Breast epithelium (tissue), 4 donors: ENCODE measurements around the gene CRYBB2. TPM values are rescaled to one million over a fixed set of nuclear protein-coding genes. Genes with fewer than 3 reads are reported as not detected.

Experiments
- DNase-seq, 2 donors: peaks; one replicate each; pipeline ENCODE4 v3.0.0-alpha.2; 2019; ENCODE audit warnings: low spot score in 2 of 2
- H3K27ac ChIP-seq, 2 donors: fragments of 200-600 bp; sonication (generic) in 1 of 2; one replicate each; pipeline ENCODE4 v1.5.1; 2016 to 2019; ENCODE audit warnings: mild to moderate bottlenecking in 1 of 2
- H3K27me3 ChIP-seq, 2 donors: fragments of 200-600 bp; sonication (generic) in 1 of 2; one replicate each; pipeline versions ENCODE4 v1.5.1 to v1.6.0; 2017 to 2019; ENCODE audit warnings: control low read depth in 1 of 2, mild to moderate bottlenecking in 1 of 2
- H3K36me3 ChIP-seq: fragments of 200-600 bp; one replicate; pipeline ENCODE4 v1.5.1; 2019
- H3K4me1 ChIP-seq, 2 donors: fragments of 200-600 bp; sonication (generic); one replicate each; pipeline ENCODE4 v1.5.1; 2016 to 2019; ENCODE audit warnings: control low read depth in 1 of 2
- H3K4me3 ChIP-seq, 3 donors: fragments of 200-600 bp; sonication (generic); 1 replicate in 2 of 3; 2 replicates in 1 of 3; pipeline ENCODE4 v1.5.1; 2016 to 2019; ENCODE audit warnings: mild to moderate bottlenecking in 3 of 3, moderate library complexity in 2 of 3
- H3K9me3 ChIP-seq, 2 donors: fragments of 200-600 bp; sonication (generic) in 1 of 2; one replicate each; pipeline ENCODE4 v1.5.1; 2016 to 2019; ENCODE audit warnings: control low read depth in 1 of 2
- POLR2A ChIP-seq: fragments of 450-650 bp; IDR thresholded peaks from one replicate; pipeline ENCODE4 v1.6.1; 2016; ENCODE audit warnings: antibody characterized with exemption, mild to moderate bottlenecking, moderate library complexity
- POLR2AphosphoS5 ChIP-seq, 3 donors: sonication (generic); formaldehyde crosslinking; IDR thresholded peaks; one replicate each; pipeline ENCODE4 v1.6.1; 2017; ENCODE audit warnings: antibody characterized with exemption in 3 of 3
- intact Hi-C: fragments of 100-400 bp; cut with DNase I; formaldehyde crosslinking; loops from one replicate; pipeline ENCODE4 v1.15.1; 2023; ENCODE audit warnings: low total_unique reads
- total RNA-seq, 3 donors: library from RNA; depleted of rRNA; stranded (reverse); fragments of >200 nt; gene quantifications; one replicate each; pipeline ENCODE4 v1.1.0, GENCODE V29; 2016
- TF ChIP-seq, protein P1 (sequence below), 3 donors: fragments of 450-650 bp; IDR thresholded peaks; one replicate each; pipeline ENCODE4 v1.5.1; 2016 to 2017; ENCODE audit warnings: antibody characterized with exemption in 3 of 3, mild to moderate bottlenecking in 3 of 3, moderate library complexity in 3 of 3

The CRYBB2 gene
- total RNA-seq, 3 donors from 2014 or later = 0.66 TPM; not detected in 2

DNA sequence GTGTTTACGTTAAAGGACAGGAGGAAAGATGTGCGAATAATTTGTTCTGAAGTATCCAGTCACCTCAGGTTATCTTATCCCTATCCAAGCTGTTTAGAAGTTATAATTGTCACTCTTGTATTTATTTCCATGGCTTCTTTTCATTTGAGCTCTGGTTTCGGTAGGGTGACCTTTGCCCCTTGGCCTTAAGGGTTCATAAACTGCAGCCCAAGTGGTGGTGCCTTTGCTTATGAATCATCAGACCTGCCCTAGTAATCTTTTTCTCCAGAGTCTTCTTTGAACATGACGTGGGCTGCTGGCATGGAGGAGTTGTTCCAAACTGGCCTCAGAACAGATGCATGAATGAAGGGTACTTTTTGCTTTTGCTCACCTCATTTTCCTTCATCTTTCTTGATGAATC is 26.3 kb upstream of the CRYBB2 start:
- no peaks in the 10 kb centered on the region for H3K36me3 ChIP-seq
- H3K27me3 ChIP-seq = no peaks in the 10 kb centered on the region
- TF ChIP-seq POLR2AphosphoS5 (IDR thresholded peaks at IDR 0.05) = no peak
- TF ChIP-seq, protein P1, sequence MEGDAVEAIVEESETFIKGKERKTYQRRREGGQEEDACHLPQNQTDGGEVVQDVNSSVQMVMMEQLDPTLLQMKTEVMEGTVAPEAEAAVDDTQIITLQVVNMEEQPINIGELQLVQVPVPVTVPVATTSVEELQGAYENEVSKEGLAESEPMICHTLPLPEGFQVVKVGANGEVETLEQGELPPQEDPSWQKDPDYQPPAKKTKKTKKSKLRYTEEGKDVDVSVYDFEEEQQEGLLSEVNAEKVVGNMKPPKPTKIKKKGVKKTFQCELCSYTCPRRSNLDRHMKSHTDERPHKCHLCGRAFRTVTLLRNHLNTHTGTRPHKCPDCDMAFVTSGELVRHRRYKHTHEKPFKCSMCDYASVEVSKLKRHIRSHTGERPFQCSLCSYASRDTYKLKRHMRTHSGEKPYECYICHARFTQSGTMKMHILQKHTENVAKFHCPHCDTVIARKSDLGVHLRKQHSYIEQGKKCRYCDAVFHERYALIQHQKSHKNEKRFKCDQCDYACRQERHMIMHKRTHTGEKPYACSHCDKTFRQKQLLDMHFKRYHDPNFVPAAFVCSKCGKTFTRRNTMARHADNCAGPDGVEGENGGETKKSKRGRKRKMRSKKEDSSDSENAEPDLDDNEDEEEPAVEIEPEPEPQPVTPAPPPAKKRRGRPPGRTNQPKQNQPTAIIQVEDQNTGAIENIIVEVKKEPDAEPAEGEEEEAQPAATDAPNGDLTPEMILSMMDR (IDR thresholded peaks at IDR 0.05) = no peak
- no peak for TF ChIP-seq POLR2A
- intact Hi-C loops = no loop called here
- DNase-seq = no peak
- no peaks in the 10 kb centered on the region for H3K4me1 ChIP-seq
- H3K27ac ChIP-seq = no peak overlapping the region
- H3K4me3 ChIP-seq = no peak overlapping the region
- no peaks in the 10 kb centered on the region for H3K9me3 ChIP-seq

DNA sequence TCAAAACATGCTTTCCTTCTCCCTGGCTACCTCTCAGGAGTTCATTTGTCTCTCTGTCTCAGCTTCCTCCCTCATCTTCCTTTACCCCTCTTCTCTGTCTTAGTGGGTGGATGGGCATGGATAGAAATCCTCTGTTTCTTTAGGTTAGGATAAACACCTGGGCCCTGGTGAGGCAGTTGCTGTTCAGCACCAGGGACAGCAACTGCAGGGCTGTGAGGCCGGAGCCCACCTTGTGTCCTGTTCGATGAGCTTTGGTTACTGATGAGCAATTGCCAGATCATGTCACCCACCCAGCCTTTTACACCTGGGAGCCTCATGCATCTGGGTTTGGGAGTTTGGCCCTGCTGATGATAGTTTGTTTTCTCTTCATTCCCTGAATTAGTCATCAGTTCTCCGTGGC is 25.9 kb upstream of the CRYBB2 start:
- no peak for DNase-seq
- Histone ChIP-seq H3K9me3 (no peaks in the 10 kb centered on the region), H3K27me3 (no peaks in the 10 kb centered on the region), H3K4me1 (no peaks in the 10 kb centered on the region), H3K36me3 (no peaks in the 10 kb centered on the region), H3K27ac (no peak overlapping the region), H3K4me3 (no peak overlapping the region)
- intact Hi-C loops = no loop called here
- TF ChIP-seq POLR2AphosphoS5 (IDR thresholded peaks at IDR 0.05) = no peak
- TF ChIP-seq POLR2A = no peak
- TF ChIP-seq, protein P1 (IDR thresholded peaks at IDR 0.05) = no peak

DNA sequence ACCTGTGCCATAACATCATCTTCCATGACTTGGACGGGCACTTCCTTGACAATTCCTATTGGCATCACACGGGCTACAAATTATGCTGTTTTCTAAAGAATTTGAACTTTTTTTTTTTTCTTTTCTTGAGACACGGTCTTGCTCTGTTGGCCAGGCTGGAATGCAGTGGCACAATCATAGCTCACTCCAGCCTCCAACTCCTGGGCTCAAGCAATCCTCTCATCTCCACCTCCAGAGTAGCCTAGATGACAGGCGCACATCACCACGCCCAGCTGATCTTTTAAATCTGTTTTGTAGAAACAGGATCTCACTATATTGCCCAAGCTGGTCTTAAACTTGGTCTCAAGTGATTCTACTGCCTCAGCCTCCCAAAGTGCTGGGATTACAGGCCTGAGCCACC is 23.1 kb upstream of the CRYBB2 start:
- TF ChIP-seq POLR2AphosphoS5 (IDR thresholded peaks at IDR 0.05) = no peak
- TF ChIP-seq, protein P1 (IDR thresholded peaks at IDR 0.05) = no peak
- no peak for TF ChIP-seq POLR2A
- Histone ChIP-seq H3K27ac (no peak overlapping the region), H3K4me3 (no peak overlapping the region), H3K4me1 (no peaks in the 10 kb centered on the region), H3K36me3 (no peaks in the 10 kb centered on the region), H3K9me3 (no peaks in the 10 kb centered on the region), H3K27me3 (no peaks in the 10 kb centered on the region)
- no peak for DNase-seq
- intact Hi-C loops = no loop called here

DNA sequence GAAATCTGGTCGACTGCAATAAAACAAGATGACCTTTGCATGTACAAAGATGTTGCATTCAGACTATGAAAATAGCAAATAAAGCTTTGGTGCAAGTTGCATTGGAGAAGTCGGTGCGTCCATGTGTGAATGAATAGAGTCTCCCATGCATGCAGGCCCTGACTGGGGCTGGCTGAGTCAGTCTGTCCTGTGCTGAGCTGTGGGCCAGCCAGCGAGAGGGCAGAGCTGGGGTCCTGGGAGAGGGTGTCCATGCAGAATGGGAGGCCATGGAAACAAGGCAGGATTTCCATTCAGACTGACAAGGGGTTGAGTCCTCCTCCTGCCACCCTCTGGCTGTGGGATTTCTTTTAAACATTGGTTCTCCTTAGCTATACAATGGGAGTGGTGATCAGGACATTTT is 22.1 kb upstream of the CRYBB2 start:
- intact Hi-C loops = no loop called here
- no peaks in the 10 kb centered on the region for H3K4me1 ChIP-seq
- no peaks in the 10 kb centered on the region for H3K9me3 ChIP-seq
- no peak overlapping the region for H3K4me3 ChIP-seq
- DNase-seq = no peak
- no peak overlapping the region for H3K27ac ChIP-seq
- no peaks in the 10 kb centered on the region for H3K27me3 ChIP-seq
- TF ChIP-seq POLR2A = no peak
- TF ChIP-seq, protein P1 (IDR thresholded peaks at IDR 0.05) = no peak
- TF ChIP-seq POLR2AphosphoS5 (IDR thresholded peaks at IDR 0.05) = no peak
- H3K36me3 ChIP-seq = no peaks in the 10 kb centered on the region

DNA sequence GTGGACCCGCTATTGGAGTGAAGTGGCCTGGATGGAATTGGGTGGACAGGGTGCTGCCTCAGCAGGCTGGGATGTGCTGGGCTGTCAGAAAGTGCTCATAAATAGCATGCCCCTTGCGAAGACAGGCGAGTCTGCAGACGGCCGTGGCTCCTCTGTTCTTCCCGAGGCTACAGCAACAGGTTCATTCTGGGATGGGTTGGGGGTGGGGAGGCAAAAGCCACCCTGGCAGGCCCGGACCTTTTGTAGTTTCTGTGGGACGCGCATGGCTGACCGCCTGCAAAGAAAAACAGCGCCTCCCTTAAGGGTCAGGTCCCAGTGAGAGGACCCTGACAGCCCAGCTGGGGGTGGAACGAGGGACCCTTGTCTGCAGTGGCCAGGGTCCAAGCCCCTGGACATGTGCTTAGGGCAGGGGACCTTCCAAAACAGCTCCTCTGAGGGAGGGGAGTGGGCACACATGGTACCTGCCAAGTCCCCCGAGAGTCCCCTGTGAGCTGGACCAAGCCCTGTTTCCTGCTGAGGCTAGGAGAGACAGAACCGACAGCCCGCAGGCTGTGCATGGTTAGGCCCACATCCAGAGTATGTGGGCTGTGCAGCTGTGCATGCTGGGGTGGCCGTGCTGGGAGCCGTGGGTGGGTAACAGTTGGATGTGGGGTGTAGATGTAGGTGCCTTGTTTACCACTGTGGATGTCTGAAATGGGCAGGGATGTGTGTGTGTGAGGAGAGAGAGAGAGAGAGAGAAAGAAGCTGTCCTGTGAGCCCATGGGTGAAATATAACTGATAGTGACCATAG is 19.5 kb upstream of the CRYBB2 start, which contains the start of gene CRYBB3:
Gene CRYBB3 (plus strand): TSS at position 128 of the 790 bp plus-strand sequence. CDS start 1,539 bp downstream, outside the sequence.
- Histone ChIP-seq H3K4me1 (no peaks in the 10 kb centered on the region), H3K4me3 (no peak within 1 kb of the TSS), H3K27me3 (no peaks in the 10 kb centered on the region), H3K9me3 (no peaks in the 10 kb centered on the region), H3K36me3 (no peaks in the 10 kb centered on the region), H3K27ac (no peak within 1 kb of the TSS)
- no peak for DNase-seq
- intact Hi-C loops = no loop called here
- TF ChIP-seq POLR2AphosphoS5 (IDR thresholded peaks at IDR 0.05) (no peak), POLR2A (no peak)
- TF ChIP-seq, protein P1 (IDR thresholded peaks at IDR 0.05) = no peak
